ENCODE measurements around the gene PAIP2. TPM values are rescaled to one million over a fixed set of nuclear protein-coding genes. Genes with fewer than 3 reads are reported as not detected.
"Not testable (repeated sequence)": the region's sequence is repeated elsewhere in the genome, so short reads cannot be mapped to it uniquely, and the experiment has no call there.

The PAIP2 gene
- total RNA-seq, 1 donor, result 70.9 TPM

DNA sequence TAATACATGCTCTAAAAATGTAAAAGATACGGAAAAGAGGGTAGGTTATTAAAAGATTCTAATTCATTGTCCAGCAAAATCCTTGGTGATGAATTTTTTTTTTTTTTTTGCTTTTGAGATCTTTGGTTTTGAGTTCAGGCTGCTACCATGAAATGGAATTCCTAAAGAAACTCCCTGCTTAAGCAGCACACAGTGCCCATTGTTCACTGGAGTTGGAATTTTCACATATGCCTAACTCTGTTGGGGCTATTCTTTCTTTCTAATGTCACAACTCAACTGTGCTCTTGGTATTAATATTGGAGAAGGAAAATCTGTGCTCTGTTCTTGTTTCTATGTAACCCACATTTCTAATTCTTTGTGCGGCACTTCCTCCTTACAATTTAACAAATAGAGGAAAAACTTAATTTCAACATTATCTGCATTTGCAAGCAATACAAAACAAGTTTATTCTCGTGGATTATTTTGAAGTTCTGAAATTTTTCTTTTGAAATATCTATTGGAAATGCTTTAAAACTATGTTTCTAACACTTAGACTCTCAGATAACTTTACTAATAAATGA is 26.5 kb upstream of the PAIP2 start:
- DNase-seq (ENCODE audit: low read depth), result no peak
- no peak overlapping the region for H3K4me3 ChIP-seq (ENCODE audit: low read depth, low read length)
- TF ChIP-seq, protein P1, sequence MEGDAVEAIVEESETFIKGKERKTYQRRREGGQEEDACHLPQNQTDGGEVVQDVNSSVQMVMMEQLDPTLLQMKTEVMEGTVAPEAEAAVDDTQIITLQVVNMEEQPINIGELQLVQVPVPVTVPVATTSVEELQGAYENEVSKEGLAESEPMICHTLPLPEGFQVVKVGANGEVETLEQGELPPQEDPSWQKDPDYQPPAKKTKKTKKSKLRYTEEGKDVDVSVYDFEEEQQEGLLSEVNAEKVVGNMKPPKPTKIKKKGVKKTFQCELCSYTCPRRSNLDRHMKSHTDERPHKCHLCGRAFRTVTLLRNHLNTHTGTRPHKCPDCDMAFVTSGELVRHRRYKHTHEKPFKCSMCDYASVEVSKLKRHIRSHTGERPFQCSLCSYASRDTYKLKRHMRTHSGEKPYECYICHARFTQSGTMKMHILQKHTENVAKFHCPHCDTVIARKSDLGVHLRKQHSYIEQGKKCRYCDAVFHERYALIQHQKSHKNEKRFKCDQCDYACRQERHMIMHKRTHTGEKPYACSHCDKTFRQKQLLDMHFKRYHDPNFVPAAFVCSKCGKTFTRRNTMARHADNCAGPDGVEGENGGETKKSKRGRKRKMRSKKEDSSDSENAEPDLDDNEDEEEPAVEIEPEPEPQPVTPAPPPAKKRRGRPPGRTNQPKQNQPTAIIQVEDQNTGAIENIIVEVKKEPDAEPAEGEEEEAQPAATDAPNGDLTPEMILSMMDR (IDR thresholded peaks at IDR 0.05; ENCODE audit: insufficient read depth, low read length), result no peak

DNA sequence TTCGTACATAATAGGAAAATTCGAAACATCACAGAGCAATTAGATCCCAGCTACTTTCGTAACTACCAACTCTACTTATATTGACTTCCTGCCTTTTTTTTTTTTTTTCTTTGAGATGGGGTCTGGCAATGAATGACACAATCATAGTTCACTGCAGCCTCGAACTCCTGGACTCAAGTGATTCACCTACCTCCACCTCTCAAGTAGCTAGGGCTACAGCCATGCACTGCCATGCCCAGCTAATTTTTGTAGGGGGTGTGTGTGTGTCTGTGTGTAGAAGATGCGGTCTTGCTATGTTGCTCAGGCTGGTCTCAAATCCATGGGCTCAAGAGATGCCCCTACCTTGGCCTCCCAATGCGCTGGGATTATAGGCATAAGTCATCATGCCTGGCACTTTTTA is 5.8 kb upstream of the PAIP2 start:
- DNase-seq (ENCODE audit: low read depth), result no peak
- H3K4me3 ChIP-seq (ENCODE audit: low read depth, low read length), result no peak overlapping the region
- TF ChIP-seq, protein P1 (IDR thresholded peaks at IDR 0.05; ENCODE audit: insufficient read depth, low read length), result no peak

DNA sequence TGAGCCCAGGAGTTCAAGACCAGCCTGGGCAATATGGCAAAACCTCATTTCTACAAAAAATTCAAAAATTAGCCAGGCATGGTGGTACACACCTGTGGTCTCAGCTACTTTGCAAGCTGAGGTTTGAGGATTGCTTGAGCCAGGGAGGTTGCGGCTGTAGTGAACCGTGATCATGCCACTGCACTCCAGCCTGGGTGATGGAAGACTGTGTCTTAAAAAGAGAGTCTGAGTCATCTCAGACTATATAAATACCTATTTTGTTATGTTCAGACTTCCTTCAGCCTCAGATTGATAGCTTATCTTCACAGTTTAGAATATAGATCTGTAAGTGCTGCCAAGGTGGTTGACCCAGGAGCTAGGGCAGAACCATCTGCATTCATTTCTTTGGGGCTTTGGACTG is 1.6 kb upstream of the PAIP2 start:
- H3K4me3 ChIP-seq (ENCODE audit: low read depth, low read length), result no peak overlapping the region
- DNase-seq (ENCODE audit: low read depth), result no peak
- TF ChIP-seq, protein P1 (IDR thresholded peaks at IDR 0.05; ENCODE audit: insufficient read depth, low read length), result no peak

DNA sequence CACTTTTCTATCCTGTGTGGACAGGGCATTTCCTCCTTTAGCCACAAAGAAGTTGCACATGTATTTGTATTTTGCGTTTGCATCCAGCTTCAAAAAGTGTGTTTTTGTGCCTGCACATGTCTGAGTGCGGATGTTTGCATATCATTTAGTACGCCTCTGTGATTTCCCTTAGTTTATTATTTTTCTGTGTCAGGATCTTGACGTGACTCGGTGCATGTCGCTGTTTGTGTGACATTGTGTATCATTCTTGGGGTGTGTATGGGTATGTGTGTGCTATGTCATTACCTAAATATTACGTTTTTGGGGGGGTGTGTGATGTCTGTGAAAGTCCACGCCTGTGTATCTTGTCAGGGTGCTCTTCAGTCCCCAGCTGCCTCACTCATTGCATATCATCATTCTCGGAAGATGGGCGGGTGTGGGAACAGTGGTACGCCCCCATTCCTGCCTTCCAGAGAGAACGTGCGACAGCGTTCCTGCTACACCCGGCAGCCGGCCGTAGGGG is 416 bp upstream of the PAIP2 start:
- TF ChIP-seq, protein P1 (IDR thresholded peaks at IDR 0.05; ENCODE audit: insufficient read depth, low read length), result no peak
- peak overlapping the region; percentile 99 for H3K4me3 ChIP-seq (ENCODE audit: low read depth, low read length)
- no peak for DNase-seq (ENCODE audit: low read depth)

DNA sequence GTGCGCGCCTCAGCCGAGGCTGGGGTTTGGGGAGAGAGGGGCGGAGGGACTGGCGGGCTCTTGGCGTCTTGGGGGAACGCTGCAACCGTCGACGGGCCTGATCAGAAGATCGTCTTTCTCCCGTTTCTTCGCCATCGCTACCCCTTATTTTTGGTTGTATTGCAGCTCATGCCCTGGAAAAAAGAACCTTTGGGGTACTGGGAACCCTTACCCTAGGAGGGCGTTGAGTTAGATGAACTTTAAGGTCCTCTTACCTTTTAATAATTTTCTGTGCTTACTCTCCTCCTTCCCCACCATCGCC is 719 bp downstream of the PAIP2 start:
- TF ChIP-seq, protein P1 (IDR thresholded peaks at IDR 0.05; ENCODE audit: insufficient read depth, low read length), result no peak
- DNase-seq (ENCODE audit: low read depth), result no peak
- H3K4me3 ChIP-seq (ENCODE audit: low read depth, low read length), result peak overlapping the region; percentile 99

DNA sequence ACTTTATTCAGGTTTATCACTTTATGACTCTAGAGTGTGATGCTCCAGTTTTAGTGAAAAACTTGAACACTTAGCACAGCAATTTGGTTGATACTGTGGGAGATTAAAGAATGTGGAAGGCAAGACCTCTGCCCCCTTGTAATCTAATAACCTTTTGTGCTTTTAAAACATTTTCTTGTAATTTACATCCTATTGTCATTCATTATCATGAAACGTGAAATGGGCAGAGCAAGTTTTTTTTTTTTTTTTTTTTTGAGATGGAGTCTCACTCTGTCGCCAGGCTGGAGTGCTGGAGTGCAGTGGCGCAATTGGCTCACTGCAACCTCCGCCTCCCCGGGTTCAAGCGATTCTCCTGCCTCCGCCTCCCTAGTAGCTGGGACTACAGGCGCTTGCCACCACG is 1.8 kb downstream of the PAIP2 start:
- TF ChIP-seq, protein P1 (IDR thresholded peaks at IDR 0.05; ENCODE audit: insufficient read depth, low read length), result no peak
- peak overlapping the region; percentile 99 for H3K4me3 ChIP-seq (ENCODE audit: low read depth, low read length)

DNA sequence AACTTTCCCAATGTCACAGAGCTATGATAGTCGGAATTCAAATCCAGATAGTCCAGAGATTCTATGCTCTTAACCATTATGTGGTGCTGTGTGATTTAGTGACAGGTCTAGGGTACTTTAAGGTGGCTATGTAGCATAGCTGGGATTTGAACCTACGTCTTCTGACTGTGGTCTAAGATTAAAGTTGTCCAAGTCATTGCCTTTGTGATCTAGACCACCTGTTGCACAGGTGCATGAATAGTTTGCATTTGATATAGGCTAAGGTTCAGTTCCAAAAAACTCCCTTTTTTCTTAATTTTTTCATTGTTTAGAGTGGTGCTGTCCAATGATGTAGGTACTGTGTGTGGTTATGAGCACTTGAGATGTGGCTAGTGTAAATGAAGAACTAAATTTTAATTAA is 2.5 kb downstream of the PAIP2 start:
- TF ChIP-seq, protein P1 (IDR thresholded peaks at IDR 0.05; ENCODE audit: insufficient read depth, low read length), result no peak
- no peak for DNase-seq (ENCODE audit: low read depth)
- H3K4me3 ChIP-seq (ENCODE audit: low read depth, low read length), result peak overlapping the region; percentile 1

More for the DNA sequence above, 1.8 kb downstream of the PAIP2 start:
- no peak for DNase-seq (ENCODE audit: low read depth)

DNA sequence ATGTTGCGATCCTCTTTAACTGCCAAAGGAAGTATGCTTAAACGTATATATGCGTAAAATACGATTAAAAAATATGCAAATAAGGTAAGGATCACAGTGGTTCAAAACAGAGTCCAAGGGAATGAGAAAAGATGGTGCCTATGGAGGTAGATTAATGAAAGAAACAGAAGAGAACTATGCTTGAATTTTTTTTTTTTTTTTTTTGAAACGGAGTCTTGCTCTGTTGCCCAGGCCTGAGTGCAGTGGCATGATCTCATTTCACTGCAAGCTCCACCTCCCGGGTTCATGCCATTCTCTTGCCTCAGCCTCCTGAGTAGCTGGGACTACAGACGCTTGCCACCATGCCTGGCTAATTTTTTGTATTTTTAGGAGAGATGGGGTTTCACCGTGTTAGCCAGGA is 3.8 kb downstream of the PAIP2 start:
- H3K4me3 ChIP-seq (ENCODE audit: low read depth, low read length); DNase-seq (ENCODE audit: low read depth): not testable (repeated sequence)

DNA sequence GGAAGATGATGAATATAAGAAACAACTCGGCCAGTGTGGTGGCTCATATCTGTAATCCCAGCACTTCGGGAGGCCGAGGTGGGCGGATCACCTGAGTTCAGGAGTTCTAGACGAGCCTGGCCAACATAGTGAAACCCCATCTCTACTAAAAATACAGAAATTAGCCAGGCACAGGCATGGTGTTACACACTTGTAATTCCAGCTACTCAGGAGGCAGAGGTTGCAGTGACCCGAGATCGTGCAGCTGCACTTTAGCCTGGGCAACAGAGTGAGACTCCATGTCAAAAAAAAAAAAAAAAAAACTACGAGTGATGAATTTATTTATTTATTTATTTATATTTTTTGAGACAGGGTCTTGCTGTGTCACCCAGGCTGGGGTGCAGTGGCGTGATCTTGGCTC is 6.2 kb downstream of the PAIP2 start:
- DNase-seq (ENCODE audit: low read depth); H3K4me3 ChIP-seq (ENCODE audit: low read depth, low read length): not testable (repeated sequence)

All from fibroblast of the aortic adventitia (primary cell).